Skeletal muscle satellite cell (primary cell): ENCODE measurements around the gene LHX6. TPM values are rescaled to one million over a fixed set of nuclear protein-coding genes. Genes with fewer than 3 reads are reported as not detected.

Experiments
- H3K27me3 ChIP-seq: 2 replicates; pipeline ENCODE4 v1.7.0; 2013; ENCODE audit warnings: low read length; ENCODE audit not compliant: control insufficient read depth, insufficient read depth
- H3K36me3 ChIP-seq: 2 replicates; pipeline ENCODE4 v1.7.0; 2013; ENCODE audit warnings: mild to moderate bottlenecking, control low read depth, low read length; ENCODE audit not compliant: insufficient read depth
- H3K4me1 ChIP-seq: 2 replicates; pipeline ENCODE4 v1.7.0; 2013; ENCODE audit warnings: low read length; ENCODE audit not compliant: control insufficient read depth, insufficient read depth
- H3K4me2 ChIP-seq: 2 replicates; pipeline ENCODE4 v1.7.0; 2013; ENCODE audit warnings: mild to moderate bottlenecking, low read length
- H3K4me3 ChIP-seq: 2 replicates; pipeline ENCODE4 v1.7.0; 2013; ENCODE audit warnings: low read length
- H3K9ac ChIP-seq: 2 replicates; pipeline ENCODE4 v1.7.0; 2013; ENCODE audit warnings: mild to moderate bottlenecking, low read depth, low read length, moderate library complexity
- H3K9me3 ChIP-seq: replicated peaks from 2 replicates; pipeline ENCODE4 v1.7.0; 2013; ENCODE audit warnings: mild to moderate bottlenecking, control low read depth, low read length
- total RNA-seq: library from RNA; depleted of rRNA; stranded (reverse); fragments of >200 nt; gene quantifications from 2 replicates; pipeline ENCODE4 v1.2.3, GENCODE V29; 2012; rRNA removed

LHX6 gene
- not detected in 2 replicates for total RNA-seq

DNA sequence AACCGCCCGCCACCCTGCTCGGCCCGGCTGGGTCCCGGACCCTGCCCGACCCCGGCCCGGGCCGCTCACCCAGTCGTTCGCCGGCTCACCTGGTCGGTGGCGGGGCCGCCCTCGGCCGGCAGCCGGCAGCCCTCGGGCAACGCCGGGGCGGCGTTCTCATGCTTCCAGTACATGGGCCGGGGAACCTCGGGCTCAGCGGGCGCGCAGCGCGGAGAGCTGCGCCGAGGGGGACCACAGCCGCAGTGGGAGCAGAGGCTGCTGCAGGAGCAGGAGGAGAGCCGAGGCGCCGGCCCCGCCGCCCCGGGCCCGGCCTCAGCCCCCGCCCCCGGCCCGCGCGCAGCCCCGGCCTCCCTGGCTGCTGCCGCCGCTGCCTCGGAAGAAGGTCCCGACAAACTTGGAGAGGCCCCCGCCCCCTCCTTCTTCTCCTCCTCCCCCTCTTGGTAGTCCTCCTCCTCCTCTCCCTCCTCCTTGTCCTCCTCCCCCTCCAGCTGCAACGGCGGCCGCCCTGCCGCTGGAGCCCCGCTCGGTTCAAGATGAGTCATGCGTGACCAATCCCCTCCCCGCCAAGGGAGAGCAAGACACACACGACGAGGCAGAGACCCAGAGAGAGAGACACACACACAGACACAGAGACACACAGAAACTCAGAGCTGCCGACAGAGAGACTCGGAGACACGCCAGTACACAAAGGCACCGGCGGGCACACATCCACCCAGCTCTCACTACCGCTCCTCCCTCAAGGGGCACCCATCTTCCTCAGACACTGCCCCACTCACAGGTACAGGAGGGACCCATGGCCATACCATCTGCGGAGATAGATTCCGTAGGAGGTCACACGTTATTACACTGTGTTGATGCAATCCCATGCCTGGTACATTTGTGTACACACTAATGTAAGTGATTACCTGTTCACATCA lies at the start of gene LHX6:
Gene LHX6 (minus strand): TSS at position 390 of the 917 bp plus-strand sequence. CDS start 217 bp downstream, at position 173.
- H3K9me3 ChIP-seq = no peaks in the 10 kb centered on the region
- H3K36me3 ChIP-seq = no peaks in the 10 kb centered on the region
- no peak within 1 kb of the TSS for H3K9ac ChIP-seq
- H3K4me3 ChIP-seq = peak within 1 kb of the TSS; percentile 67
- H3K4me1 ChIP-seq = peaks cover 5% of the 10 kb centered on the region
- H3K27me3 ChIP-seq = peaks cover 83% of the 10 kb centered on the region
- peak within 1 kb of the TSS; percentile 84 for H3K4me2 ChIP-seq

DNA sequence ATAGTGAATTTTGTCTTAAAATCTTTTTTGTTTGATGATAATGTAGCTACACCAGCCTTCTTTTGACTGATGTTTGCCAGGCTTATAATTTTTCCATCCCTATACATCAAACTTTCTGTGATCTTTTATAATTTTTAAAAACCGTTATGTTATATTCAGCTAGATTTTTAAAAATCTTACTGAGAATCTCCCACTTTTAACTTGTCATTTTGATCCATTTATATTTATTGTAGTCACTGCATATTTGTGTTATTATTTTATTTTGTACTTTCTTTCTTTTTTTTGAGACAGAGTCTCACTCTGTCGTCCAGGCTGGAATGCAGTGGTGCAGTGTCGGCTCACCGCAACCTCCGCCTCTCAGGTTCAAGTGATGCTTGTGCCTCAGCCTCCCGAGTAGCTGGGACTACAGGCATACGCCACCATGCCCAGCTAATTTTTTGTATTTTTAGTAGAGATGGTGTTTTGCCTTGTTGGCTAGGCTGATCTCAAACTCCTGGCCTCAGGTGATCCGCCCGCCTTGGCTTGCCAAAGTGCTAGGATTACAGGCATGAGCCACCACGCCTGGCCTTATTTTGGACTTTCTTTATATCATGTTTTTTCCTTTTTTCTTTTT lies 48.6 kb upstream of the LHX6 start:
- no peaks in the 10 kb centered on the region for H3K27me3 ChIP-seq
- no peaks in the 10 kb centered on the region for H3K4me1 ChIP-seq
- peaks cover 30% of the 10 kb centered on the region for H3K36me3 ChIP-seq
- no peak overlapping the region for H3K4me3 ChIP-seq
- H3K4me2 ChIP-seq = no peak overlapping the region
- no peaks in the 10 kb centered on the region for H3K9me3 ChIP-seq
- H3K9ac ChIP-seq = no peak overlapping the region

DNA sequence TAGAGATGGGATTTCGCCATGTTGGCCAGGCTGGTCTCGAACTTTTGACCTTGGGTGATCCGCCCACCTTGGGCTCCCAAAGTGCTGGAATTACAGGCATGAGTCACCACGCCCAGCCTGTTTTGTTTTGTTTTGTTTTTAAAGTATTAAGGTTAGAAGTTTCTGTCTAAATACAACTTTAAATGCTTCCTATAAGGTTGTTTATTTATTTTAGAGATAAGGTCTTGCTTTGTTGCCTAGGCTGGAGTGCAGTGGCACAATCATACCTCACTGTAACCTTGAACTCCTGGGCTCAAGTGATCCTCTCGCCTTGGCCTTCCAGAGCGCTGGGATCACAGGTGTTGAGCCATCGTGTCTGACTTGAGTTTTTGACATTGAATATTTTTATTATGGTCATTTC lies 47.3 kb upstream of the LHX6 start:
- no peak overlapping the region for H3K4me3 ChIP-seq
- peaks cover 25% of the 10 kb centered on the region for H3K36me3 ChIP-seq
- H3K27me3 ChIP-seq = no peaks in the 10 kb centered on the region
- H3K9ac ChIP-seq = no peak overlapping the region
- H3K4me1 ChIP-seq = no peaks in the 10 kb centered on the region
- no peaks in the 10 kb centered on the region for H3K9me3 ChIP-seq
- H3K4me2 ChIP-seq = no peak overlapping the region

DNA sequence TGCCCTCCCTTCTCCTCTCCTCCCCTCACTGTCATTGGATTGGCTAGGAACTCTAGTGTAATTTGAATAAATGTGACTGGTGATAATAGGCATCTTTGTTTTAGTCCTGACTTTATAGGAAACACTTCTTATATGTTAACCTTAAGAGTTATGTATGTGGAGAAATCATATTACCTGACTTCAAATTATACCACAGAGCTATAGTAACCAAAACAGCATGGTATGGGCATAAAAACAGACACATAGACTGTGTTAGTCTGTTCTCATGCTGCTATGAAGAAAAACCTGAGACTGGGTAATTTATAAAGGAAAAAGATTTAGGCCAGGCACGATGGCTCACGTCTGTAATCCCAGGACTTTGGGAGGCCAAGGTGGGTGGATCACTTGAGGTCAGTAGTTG lies 45.3 kb upstream of the LHX6 start:
- Histone ChIP-seq H3K4me1 (no peaks in the 10 kb centered on the region), H3K4me3 (no peak overlapping the region), H3K9ac (no peak overlapping the region), H3K36me3 (peaks cover 19% of the 10 kb centered on the region), H3K9me3 (no peaks in the 10 kb centered on the region), H3K4me2 (no peak overlapping the region), H3K27me3 (no peaks in the 10 kb centered on the region)

DNA sequence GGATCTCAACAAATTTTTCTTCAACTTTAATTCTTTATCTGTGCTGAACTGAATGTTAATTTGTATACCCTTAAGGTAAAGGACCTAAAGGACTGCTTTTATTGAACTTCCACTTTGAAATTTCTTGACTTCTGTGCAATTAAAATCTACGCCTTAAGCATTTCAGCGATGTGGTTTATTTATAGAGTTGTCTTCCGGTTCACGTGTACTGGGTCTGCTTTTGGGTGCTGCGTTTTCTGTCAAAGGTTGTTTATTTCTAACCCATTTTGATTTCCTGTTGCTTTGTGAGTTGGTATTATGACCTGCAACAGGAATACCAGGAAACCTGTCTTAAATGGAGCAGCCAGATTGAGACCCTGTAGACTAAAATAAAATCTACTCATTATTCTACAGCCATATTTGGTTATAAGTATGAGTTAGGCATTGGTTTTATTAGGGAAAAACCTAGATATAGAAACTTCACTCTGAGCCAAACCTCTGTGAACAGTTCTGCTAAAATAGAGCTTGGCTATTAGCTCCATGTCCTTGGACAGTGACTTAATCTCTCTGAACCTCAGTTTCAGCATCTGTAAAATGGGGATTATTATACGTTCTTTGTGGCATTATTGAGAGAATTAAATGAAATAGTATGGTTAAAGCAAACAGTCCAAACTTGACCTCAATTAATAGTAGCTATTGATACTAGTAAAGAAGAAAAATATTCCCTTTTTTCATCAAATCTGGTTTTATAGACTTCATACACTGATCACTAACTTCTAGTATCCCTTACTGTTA lies 39.5 kb upstream of the LHX6 start:
- H3K4me2 ChIP-seq = no peak overlapping the region
- H3K9me3 ChIP-seq = no peaks in the 10 kb centered on the region
- H3K4me1 ChIP-seq = peaks cover 13% of the 10 kb centered on the region
- H3K4me3 ChIP-seq = no peak overlapping the region
- H3K9ac ChIP-seq = no peak overlapping the region
- no peaks in the 10 kb centered on the region for H3K27me3 ChIP-seq
- H3K36me3 ChIP-seq = peaks cover 9% of the 10 kb centered on the region

DNA sequence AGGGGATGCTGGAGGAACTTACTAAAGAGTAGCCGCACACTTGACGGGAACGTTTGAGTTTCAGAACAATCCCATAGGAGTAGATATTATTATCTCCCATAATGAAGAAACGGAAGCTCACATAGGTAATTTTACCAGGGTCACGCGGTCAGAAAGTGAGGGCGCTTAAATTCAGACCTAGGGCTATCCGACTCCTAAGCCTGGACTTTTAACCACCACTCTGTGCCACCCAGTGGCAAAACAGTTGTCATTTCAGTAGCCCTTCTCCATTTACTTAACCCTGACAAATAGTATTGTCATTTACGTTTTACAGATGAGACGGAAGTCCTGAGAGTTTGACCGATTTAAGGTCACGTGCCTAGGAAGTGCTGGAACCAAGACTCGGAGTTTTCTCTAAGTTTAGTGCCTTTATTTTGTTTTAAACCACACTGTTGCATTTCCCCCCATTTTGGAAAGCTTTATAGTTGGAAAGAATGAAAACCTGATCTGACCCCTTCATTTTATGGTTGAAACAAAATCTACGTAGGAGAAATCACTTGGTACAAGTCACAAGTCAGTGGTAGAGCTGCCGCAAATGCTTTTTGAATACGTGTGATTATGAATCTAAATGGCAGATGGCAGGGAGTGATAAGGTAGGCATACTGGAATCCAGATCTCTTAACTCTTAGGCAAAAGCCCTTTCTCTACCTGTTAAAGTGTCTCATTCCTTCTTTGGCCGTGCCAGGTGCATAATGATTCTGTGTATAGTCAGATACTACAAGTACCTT lies 36.6 kb upstream of the LHX6 start:
- Histone ChIP-seq H3K4me2 (peak overlapping the region; percentile 88), H3K4me1 (peaks cover 20% of the 10 kb centered on the region), H3K9me3 (no peaks in the 10 kb centered on the region), H3K36me3 (peaks cover 9% of the 10 kb centered on the region), H3K9ac (peak overlapping the region; percentile 97), H3K27me3 (no peaks in the 10 kb centered on the region), H3K4me3 (peak overlapping the region; percentile 97)

DNA sequence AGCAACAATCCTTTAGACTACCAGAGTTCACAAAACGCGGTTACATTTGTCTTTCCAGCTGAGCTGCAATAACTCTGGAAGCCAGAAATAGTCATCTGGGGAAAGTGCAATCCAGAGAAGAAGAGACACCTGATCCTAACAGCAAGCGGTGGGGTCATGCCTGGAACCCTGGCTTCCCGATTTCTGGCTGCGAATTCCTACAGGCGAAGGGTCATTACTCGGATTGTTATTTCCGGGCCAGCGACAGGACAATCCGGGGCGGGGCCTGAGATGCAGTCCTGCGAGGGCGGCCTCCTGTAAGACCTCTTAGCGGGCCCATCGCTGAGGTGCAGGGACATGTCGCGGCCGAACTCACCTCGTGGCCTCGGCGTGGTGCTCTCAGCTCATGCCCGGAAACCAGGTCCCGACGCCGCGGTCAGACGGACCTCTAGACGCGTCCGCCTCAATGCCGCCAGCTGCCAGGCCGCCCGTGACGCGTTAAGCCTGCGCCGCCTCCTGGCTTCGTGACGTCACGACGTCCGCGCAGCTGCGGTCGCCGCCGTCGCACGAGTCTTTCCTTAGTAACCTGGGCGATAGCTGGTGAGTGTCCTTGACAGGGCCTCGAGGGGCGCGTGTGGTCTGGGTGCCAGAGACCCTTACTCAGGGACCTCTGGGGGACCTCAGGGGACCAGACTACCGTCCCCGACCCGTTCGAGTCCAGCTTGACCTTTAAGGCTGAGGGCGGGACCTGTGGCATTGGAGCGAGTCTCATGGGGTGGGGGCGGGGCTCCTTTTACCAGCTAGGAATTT lies 35.8 kb upstream of the LHX6 start, which contains the start of the genes MRRF and RBM18:
Gene MRRF (plus strand): TSS at position 523 of the 789 bp plus-strand sequence. CDS start 6,010 bp downstream, outside the sequence.
Gene RBM18 (minus strand): TSS at position 481 of the 789 bp plus-strand sequence. CDS start 3,348 bp downstream, outside the sequence.
- no peaks in the 10 kb centered on the region for H3K27me3 ChIP-seq
- peak within 1 kb of the TSS; percentile 97 for H3K9ac ChIP-seq
- H3K4me2 ChIP-seq = peak within 1 kb of the TSS; percentile 88
- H3K4me1 ChIP-seq = peaks cover 20% of the 10 kb centered on the region
- H3K9me3 ChIP-seq = no peaks in the 10 kb centered on the region
- peak within 1 kb of the TSS; percentile 97 for H3K4me3 ChIP-seq
- peaks cover 13% of the 10 kb centered on the region for H3K36me3 ChIP-seq

DNA sequence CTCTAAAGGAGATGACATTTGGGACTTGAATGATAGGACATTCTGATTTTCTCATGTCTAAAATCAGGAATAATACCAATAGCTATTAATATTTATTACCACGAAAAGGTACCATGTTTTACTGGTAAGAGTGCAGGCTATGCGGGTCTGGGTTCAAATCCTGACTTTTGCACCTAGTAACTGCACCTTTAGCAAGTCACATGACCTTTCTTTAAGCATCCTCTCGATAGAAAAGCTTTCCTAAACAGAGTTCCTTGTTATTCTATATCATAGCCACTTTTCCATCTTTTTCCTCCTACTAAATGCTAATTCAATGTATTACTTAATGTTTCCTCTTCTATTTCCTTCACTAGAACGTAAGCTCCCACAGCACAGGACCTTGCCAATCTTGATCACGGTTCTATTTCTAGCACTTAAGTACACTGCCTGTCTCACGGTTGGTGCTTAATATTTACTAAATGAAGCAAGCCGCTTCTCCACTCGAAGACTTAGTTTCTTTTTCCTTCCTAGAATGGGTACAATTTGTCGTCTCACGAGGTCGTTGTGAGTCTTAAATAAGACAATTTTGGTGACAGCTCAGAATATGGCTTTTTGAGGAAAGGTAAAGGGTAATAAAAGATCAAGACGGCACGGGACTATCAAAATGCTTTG lies 35.1 kb upstream of the LHX6 start:
- Histone ChIP-seq H3K9me3 (no peaks in the 10 kb centered on the region), H3K4me2 (peak overlapping the region; percentile 88), H3K4me1 (peaks cover 20% of the 10 kb centered on the region), H3K36me3 (peaks cover 21% of the 10 kb centered on the region), H3K27me3 (no peaks in the 10 kb centered on the region), H3K9ac (peak overlapping the region; percentile 97), H3K4me3 (peak overlapping the region; percentile 97)

DNA sequence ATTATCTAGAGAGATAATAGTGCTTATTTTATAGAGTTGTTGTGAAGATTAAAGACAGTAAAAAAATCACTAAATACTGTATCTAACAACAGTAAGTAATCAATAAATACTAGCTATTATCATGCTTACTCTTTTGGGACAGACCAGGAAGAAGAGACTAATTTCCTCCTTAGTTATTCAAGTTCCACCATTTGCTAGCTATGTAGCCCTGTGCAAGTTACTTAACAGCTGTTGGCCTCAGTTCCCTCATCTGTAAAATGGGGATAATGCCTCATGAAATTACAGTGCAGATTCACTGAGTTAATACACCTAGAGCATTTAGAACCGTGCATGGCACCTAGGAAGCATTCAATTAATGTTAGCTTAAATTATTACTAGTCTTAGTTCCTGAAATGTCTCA lies 33.3 kb upstream of the LHX6 start:
- Histone ChIP-seq H3K9me3 (no peaks in the 10 kb centered on the region), H3K4me3 (no peak overlapping the region), H3K4me1 (peaks cover 20% of the 10 kb centered on the region), H3K36me3 (peaks cover 26% of the 10 kb centered on the region), H3K4me2 (no peak overlapping the region), H3K27me3 (no peaks in the 10 kb centered on the region), H3K9ac (no peak overlapping the region)

DNA sequence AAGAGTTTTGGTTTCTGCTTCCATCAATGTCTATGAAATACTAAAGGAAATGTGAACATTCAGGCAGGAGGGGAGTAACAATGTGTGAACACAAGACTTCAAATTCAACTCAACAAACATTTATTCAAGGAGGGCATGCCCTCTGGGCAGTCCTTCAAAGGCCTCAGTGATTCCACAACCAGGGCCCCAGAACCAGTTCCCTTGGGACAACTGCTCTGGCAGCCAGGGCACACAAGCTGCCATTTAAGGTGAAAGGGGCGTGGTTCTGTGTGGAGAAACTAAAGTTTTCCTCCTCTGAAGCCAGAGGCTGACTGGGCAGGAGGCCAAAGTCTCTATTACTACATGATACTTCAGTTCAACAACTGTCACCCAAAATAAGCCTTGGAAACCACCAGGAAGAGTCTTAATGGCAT lies 32.7 kb upstream of the LHX6 start:
- Histone ChIP-seq H3K9ac (no peak overlapping the region), H3K36me3 (peaks cover 26% of the 10 kb centered on the region), H3K4me1 (peaks cover 20% of the 10 kb centered on the region), H3K4me3 (no peak overlapping the region), H3K27me3 (no peaks in the 10 kb centered on the region), H3K9me3 (no peaks in the 10 kb centered on the region), H3K4me2 (peak overlapping the region; percentile 1)
